Fibroblast of lung (primary cell): Measurements from ENCODE around the gene FASLG. TPM values are rescaled to one million over a fixed set of nuclear protein-coding genes. Genes with fewer than 3 reads are reported as not detected.

Source experiments
- DNase-seq, 2 donors: peaks; one replicate each; pipeline versions ENCODE4 v3.0.0 to v3.0.0-alpha.2; 2010; ENCODE audit warnings: low read depth in 2 of 2
- H2AFZ ChIP-seq: 2 replicates; pipeline ENCODE4 v1.5.1; 2012; ENCODE audit warnings: low read length, control low read depth, inconsistent platforms
- H3K27ac ChIP-seq: 2 replicates; pipeline ENCODE4 v1.5.1; 2011; ENCODE audit warnings: low read length, control low read depth; ENCODE audit not compliant: insufficient read depth
- H3K27me3 ChIP-seq: 2 replicates; pipeline ENCODE4 v1.5.1; 2011; ENCODE audit warnings: mild to moderate bottlenecking, low read length; ENCODE audit not compliant: control insufficient read depth, insufficient read depth
- H3K36me3 ChIP-seq: 2 replicates; pipeline ENCODE4 v1.5.1; 2011; ENCODE audit warnings: low read length; ENCODE audit not compliant: control insufficient read depth, insufficient read depth
- H3K4me1 ChIP-seq: 2 replicates; pipeline ENCODE4 v1.5.1; 2011; ENCODE audit warnings: low read length; ENCODE audit not compliant: control insufficient read depth, insufficient read depth; ENCODE audit errors: extremely low read depth
- H3K4me2 ChIP-seq: 2 replicates; pipeline ENCODE4 v1.5.1; 2011; ENCODE audit warnings: low read length, control low read depth; ENCODE audit not compliant: insufficient read depth; ENCODE audit errors: extremely low read depth
- H3K4me3 ChIP-seq, 4 experiments: fragments of 200-600 bp in 1 of 4; sonication (generic) in 1 of 4; replicated peaks in 1 of 4; 2 replicates each; pipeline ENCODE4 v1.5.1; 2011 to 2016; ENCODE audit warnings: low read length in 4 of 4, low read depth in 3 of 4, mild to moderate bottlenecking in 3 of 4, control low read depth in 2 of 4, inconsistent platforms in 1 of 4, mixed read lengths in 1 of 4; ENCODE audit not compliant: insufficient read depth in 1 of 4; ENCODE audit errors: control extremely low read depth in 1 of 4
- H3K79me2 ChIP-seq: 2 replicates; pipeline ENCODE4 v1.5.1; 2012; ENCODE audit warnings: mild to moderate bottlenecking, low read length, inconsistent platforms; ENCODE audit not compliant: control insufficient read depth, insufficient read depth
- H3K9ac ChIP-seq: 2 replicates; pipeline ENCODE4 v1.5.1; 2011; ENCODE audit warnings: mild to moderate bottlenecking, low read length, control low read depth; ENCODE audit not compliant: insufficient read depth
- H3K9me3 ChIP-seq: 2 replicates; pipeline ENCODE4 v1.5.1; 2012; ENCODE audit warnings: low read depth, low read length; ENCODE audit not compliant: control insufficient read depth, insufficient read depth
- H4K20me1 ChIP-seq: 2 replicates; pipeline ENCODE4 v1.5.1; 2011; ENCODE audit warnings: low read length; ENCODE audit not compliant: control insufficient read depth, insufficient read depth; ENCODE audit errors: extremely low read depth
- EZH2 ChIP-seq: IDR thresholded peaks from 2 replicates; pipeline ENCODE4 v1.5.1; 2012; ENCODE audit warnings: low read length, control low read depth, mild to moderate bottlenecking; ENCODE audit errors: missing control alignments
- polyA plus RNA-seq, 2 donors: library from polyadenylated mRNA; depleted of rRNA in 1 of 2; stranded (reverse) in 1 of 2; unstranded in 1 of 2; fragments of >200 nt; gene quantifications; 2 replicates each; pipeline ENCODE4 v1.2.1, GENCODE V29; 2011 to 2012; ENCODE audit warnings: missing spikeins in 1 of 2
- total RNA-seq: library from RNA; depleted of rRNA; stranded (reverse); fragments of >200 nt; gene quantifications from 2 replicates; pipeline ENCODE4 v1.2.1, GENCODE V29; 2014
- TF ChIP-seq, protein P1 (sequence below), 2 donors: IDR thresholded peaks in 1 of 2; conservative IDR thresholded peaks in 1 of 2; 1 replicate in 1 of 2; 2 replicates in 1 of 2; pipeline ENCODE4 v1.5.1; 2011 to 2012; ENCODE audit warnings: low read length in 2 of 2, control low read depth in 1 of 2, inconsistent platforms in 1 of 2, low read depth in 1 of 2, mild to moderate bottlenecking in 1 of 2

The FASLG gene
- total and polyA plus RNA-seq, 2 donors (not counting 1 experiment from before 2014, with no cell fraction given) = not detected

DNA sequence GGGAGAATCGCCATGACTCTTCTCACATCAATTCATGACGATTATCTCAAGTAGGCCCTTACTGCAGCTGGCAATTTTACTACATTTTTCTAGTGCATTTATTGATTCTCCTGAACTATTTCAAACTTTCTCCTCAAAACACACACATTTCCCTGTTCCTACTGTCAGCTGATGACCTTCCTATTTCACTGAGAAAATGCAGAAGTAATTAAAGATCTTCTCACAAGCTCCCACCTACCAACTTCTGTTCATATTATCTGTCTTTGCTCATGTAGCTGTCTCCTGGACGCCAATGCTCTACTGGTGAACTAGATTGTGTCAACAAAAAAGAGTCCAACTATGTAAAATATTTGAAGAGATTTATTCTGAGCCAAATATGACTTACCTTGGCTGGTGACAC lies 36.4 kb upstream of the FASLG start:
- no peaks in the 10 kb centered on the region for H4K20me1 ChIP-seq

DNA sequence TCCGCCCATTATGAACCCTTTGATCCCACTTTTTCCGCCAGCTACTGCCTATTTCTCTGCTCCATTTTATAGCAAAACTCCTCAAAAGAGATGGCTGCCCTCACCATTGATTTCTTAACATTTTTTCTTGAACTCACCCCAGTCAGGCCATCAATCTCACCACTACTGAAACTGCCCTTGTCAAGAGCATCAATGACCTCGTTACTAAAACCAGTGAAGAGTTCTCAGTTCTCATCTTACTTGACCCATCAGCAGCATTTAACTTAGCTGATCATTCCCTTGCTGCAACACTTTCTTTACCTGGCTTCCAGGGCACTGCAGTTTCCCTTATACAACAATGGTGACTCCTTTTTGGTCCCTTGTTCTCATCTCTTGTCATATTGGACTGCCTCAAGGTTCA lies 35.2 kb upstream of the FASLG start:
- Histone ChIP-seq H3K9ac (no peak overlapping the region), H3K27ac (no peak overlapping the region), H3K4me1 (no peaks in the 10 kb centered on the region), H3K27me3 (no peaks in the 10 kb centered on the region), H2AFZ (no peak overlapping the region), H3K4me3 (no peak overlapping the region), H3K79me2 (no peaks in the 10 kb centered on the region), H3K36me3 (no peaks in the 10 kb centered on the region), H4K20me1 (no peaks in the 10 kb centered on the region), H3K9me3 (no peaks in the 10 kb centered on the region), H3K4me2 (no peak overlapping the region)
- no peak for DNase-seq
- TF ChIP-seq EZH2 = no peak
- TF ChIP-seq, protein P1, sequence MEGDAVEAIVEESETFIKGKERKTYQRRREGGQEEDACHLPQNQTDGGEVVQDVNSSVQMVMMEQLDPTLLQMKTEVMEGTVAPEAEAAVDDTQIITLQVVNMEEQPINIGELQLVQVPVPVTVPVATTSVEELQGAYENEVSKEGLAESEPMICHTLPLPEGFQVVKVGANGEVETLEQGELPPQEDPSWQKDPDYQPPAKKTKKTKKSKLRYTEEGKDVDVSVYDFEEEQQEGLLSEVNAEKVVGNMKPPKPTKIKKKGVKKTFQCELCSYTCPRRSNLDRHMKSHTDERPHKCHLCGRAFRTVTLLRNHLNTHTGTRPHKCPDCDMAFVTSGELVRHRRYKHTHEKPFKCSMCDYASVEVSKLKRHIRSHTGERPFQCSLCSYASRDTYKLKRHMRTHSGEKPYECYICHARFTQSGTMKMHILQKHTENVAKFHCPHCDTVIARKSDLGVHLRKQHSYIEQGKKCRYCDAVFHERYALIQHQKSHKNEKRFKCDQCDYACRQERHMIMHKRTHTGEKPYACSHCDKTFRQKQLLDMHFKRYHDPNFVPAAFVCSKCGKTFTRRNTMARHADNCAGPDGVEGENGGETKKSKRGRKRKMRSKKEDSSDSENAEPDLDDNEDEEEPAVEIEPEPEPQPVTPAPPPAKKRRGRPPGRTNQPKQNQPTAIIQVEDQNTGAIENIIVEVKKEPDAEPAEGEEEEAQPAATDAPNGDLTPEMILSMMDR (conservative IDR thresholded peaks at IDR 0.05 in 1 of 2, IDR thresholded peaks at IDR 0.05 in 1 of 2; ENCODE audit: low read depth in 1 of 2, low read length in 2 of 2) = no peak

More for the DNA sequence above, 36.4 kb upstream of the FASLG start:
- Histone ChIP-seq H2AFZ (no peak overlapping the region), H3K9ac (no peak overlapping the region), H3K27me3 (no peaks in the 10 kb centered on the region), H3K79me2 (no peaks in the 10 kb centered on the region), H3K9me3 (no peaks in the 10 kb centered on the region), H3K27ac (no peak overlapping the region), H3K36me3 (no peaks in the 10 kb centered on the region), H3K4me1 (no peaks in the 10 kb centered on the region), H3K4me2 (no peak overlapping the region), H3K4me3 (no peak overlapping the region)
- TF ChIP-seq, protein P1 (conservative IDR thresholded peaks at IDR 0.05 in 1 of 2, IDR thresholded peaks at IDR 0.05 in 1 of 2; ENCODE audit: low read depth in 1 of 2, low read length in 2 of 2) = no peak
- TF ChIP-seq EZH2 = no peak
- no peak for DNase-seq

DNA sequence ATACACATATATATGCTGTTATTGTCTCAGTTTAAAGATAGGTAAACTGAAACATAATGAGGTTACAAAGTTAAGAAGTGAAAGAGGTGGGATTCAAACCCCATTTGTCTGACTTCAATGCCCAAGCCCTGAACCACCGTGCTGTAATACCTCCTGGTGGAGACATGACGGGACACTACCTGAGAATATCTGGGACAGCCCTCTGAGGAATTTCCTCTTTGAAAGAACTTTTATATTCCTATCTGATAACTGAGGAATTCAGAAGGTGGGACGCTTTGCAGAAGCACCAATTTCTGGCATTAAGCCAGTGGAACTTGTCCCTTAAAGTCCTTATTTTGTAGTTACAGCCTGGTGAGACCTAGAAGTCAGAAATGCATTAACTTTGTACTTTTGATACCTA lies 32.1 kb upstream of the FASLG start:
- no peak overlapping the region for H3K27ac ChIP-seq
- no peaks in the 10 kb centered on the region for H3K9me3 ChIP-seq
- H4K20me1 ChIP-seq = no peaks in the 10 kb centered on the region
- TF ChIP-seq, protein P1 (conservative IDR thresholded peaks at IDR 0.05 in 1 of 2, IDR thresholded peaks at IDR 0.05 in 1 of 2; ENCODE audit: low read depth in 1 of 2, low read length in 2 of 2) = no peak
- no peak for TF ChIP-seq EZH2
- no peak overlapping the region for H3K4me3 ChIP-seq
- H3K79me2 ChIP-seq = no peaks in the 10 kb centered on the region
- H3K4me2 ChIP-seq = no peak overlapping the region
- no peaks in the 10 kb centered on the region for H3K27me3 ChIP-seq
- no peaks in the 10 kb centered on the region for H3K4me1 ChIP-seq
- no peak for DNase-seq
- H3K36me3 ChIP-seq = no peaks in the 10 kb centered on the region
- no peak overlapping the region for H3K9ac ChIP-seq
- no peak overlapping the region for H2AFZ ChIP-seq
